ENCODE results near the gene EIF4EBP2. TPM values are rescaled to one million over a fixed set of nuclear protein-coding genes. Genes with fewer than 3 reads are reported as not detected.

EIF4EBP2 gene
- total RNA-seq, 1 experiment from 2014 or later: 112 TPM

DNA sequence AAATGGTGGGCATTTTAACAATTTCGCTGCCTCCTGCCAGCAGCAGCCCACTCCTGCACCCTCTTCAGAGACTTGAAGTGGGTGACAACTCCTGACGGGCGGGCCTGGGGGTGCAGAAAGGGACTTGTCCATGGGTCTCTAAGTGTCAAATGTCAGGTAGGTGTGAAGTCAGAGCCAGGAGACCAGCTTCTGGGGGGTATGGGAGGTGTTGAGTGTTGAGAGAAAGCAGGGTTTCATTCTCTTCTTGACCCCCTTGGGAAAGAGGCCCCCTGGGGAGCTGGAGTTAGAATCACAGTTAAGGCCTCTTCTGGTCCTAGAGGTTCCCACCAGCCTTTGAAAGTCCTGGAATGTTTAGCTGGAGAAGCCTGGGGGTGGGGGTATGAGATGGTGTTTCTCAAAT, 63.0 kb downstream of the EIF4EBP2 start:
- ChIA-PET POLR2A (interaction anchor here (0.5 kb wide), 1 partner anchor 30 kb away, joined by 3 read pairs; no protein-coding TSS in a partner anchor), CTCF (interaction anchor here (1.0 to 9.3 kb wide), 4 partner anchors 11 to 72 kb away, joined by 3 to 187 read pairs (median 7); partner anchors contain the start of genes NODAL and PALD1)
- H3K36me3 Mint-ChIP-seq: no peaks in the 10 kb centered on the region
- H3K27me3 Mint-ChIP-seq (ENCODE audit: low read depth): no peaks in the 10 kb centered on the region; the same call in 1 of the 2 replicates
- no peak overlapping the region for H3K4me3 Mint-ChIP-seq
- H3K27ac Mint-ChIP-seq: no peak overlapping the region
- peaks cover 10% of the 10 kb centered on the region for H3K4me1 Mint-ChIP-seq
- TF ChIP-seq ETV6 (CRISPR knock-in tag; IDR thresholded peaks at IDR 0.05) (no peak), ZNF263 (CRISPR knock-in tag; IDR thresholded peaks at IDR 0.05; ENCODE audit: low read depth) (no peak), GRHL2 (CRISPR knock-in tag; IDR thresholded peaks at IDR 0.05; ENCODE audit: insufficient replicate concordance, severe bottlenecking) (no peak), ZNF232 (CRISPR knock-in tag; IDR thresholded peaks at IDR 0.05) (no peak), NR1H2 (CRISPR knock-in tag; IDR thresholded peaks at IDR 0.05) (no peak), TEAD1 (CRISPR knock-in tag; IDR thresholded peaks at IDR 0.05) (no peak), ESRRA (CRISPR knock-in tag; IDR thresholded peaks at IDR 0.05; ENCODE audit: borderline replicate concordance) (no peak), ZNF671 (CRISPR knock-in tag; IDR thresholded peaks at IDR 0.05) (no peak), EMX1 (CRISPR knock-in tag; IDR thresholded peaks at IDR 0.05) (no peak), FOXP1 (CRISPR knock-in tag; IDR thresholded peaks at IDR 0.05; ENCODE audit: borderline replicate concordance) (no peak)
- TF ChIP-seq, protein P1, sequence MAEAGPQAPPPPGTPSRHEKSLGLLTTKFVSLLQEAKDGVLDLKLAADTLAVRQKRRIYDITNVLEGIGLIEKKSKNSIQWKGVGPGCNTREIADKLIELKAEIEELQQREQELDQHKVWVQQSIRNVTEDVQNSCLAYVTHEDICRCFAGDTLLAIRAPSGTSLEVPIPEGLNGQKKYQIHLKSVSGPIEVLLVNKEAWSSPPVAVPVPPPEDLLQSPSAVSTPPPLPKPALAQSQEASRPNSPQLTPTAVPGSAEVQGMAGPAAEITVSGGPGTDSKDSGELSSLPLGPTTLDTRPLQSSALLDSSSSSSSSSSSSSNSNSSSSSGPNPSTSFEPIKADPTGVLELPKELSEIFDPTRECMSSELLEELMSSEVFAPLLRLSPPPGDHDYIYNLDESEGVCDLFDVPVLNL (CRISPR knock-in tag; IDR thresholded peaks at IDR 0.05; ENCODE audit: borderline replicate concordance, low read depth): no peak
- TF ChIP-seq, protein P2, sequence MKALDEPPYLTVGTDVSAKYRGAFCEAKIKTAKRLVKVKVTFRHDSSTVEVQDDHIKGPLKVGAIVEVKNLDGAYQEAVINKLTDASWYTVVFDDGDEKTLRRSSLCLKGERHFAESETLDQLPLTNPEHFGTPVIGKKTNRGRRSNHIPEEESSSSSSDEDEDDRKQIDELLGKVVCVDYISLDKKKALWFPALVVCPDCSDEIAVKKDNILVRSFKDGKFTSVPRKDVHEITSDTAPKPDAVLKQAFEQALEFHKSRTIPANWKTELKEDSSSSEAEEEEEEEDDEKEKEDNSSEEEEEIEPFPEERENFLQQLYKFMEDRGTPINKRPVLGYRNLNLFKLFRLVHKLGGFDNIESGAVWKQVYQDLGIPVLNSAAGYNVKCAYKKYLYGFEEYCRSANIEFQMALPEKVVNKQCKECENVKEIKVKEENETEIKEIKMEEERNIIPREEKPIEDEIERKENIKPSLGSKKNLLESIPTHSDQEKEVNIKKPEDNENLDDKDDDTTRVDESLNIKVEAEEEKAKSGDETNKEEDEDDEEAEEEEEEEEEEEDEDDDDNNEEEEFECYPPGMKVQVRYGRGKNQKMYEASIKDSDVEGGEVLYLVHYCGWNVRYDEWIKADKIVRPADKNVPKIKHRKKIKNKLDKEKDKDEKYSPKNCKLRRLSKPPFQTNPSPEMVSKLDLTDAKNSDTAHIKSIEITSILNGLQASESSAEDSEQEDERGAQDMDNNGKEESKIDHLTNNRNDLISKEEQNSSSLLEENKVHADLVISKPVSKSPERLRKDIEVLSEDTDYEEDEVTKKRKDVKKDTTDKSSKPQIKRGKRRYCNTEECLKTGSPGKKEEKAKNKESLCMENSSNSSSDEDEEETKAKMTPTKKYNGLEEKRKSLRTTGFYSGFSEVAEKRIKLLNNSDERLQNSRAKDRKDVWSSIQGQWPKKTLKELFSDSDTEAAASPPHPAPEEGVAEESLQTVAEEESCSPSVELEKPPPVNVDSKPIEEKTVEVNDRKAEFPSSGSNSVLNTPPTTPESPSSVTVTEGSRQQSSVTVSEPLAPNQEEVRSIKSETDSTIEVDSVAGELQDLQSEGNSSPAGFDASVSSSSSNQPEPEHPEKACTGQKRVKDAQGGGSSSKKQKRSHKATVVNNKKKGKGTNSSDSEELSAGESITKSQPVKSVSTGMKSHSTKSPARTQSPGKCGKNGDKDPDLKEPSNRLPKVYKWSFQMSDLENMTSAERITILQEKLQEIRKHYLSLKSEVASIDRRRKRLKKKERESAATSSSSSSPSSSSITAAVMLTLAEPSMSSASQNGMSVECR (CRISPR knock-in tag; IDR thresholded peaks at IDR 0.05; ENCODE audit: borderline replicate concordance): no peak
- TF ChIP-seq, protein P3, sequence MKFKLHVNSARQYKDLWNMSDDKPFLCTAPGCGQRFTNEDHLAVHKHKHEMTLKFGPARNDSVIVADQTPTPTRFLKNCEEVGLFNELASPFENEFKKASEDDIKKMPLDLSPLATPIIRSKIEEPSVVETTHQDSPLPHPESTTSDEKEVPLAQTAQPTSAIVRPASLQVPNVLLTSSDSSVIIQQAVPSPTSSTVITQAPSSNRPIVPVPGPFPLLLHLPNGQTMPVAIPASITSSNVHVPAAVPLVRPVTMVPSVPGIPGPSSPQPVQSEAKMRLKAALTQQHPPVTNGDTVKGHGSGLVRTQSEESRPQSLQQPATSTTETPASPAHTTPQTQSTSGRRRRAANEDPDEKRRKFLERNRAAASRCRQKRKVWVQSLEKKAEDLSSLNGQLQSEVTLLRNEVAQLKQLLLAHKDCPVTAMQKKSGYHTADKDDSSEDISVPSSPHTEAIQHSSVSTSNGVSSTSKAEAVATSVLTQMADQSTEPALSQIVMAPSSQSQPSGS (CRISPR knock-in tag; IDR thresholded peaks at IDR 0.05; ENCODE audit: borderline replicate concordance, low read depth): no peak
- TF ChIP-seq, protein P4, sequence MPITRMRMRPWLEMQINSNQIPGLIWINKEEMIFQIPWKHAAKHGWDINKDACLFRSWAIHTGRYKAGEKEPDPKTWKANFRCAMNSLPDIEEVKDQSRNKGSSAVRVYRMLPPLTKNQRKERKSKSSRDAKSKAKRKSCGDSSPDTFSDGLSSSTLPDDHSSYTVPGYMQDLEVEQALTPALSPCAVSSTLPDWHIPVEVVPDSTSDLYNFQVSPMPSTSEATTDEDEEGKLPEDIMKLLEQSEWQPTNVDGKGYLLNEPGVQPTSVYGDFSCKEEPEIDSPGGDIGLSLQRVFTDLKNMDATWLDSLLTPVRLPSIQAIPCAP (CRISPR knock-in tag; IDR thresholded peaks at IDR 0.05): no peak
- TF ChIP-seq, protein P5, sequence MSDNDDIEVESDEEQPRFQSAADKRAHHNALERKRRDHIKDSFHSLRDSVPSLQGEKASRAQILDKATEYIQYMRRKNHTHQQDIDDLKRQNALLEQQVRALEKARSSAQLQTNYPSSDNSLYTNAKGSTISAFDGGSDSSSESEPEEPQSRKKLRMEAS (CRISPR knock-in tag; IDR thresholded peaks at IDR 0.05): no peak
- TF ChIP-seq, protein P6, sequence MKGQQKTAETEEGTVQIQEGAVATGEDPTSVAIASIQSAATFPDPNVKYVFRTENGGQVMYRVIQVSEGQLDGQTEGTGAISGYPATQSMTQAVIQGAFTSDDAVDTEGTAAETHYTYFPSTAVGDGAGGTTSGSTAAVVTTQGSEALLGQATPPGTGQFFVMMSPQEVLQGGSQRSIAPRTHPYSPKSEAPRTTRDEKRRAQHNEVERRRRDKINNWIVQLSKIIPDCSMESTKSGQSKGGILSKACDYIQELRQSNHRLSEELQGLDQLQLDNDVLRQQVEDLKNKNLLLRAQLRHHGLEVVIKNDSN (CRISPR knock-in tag; IDR thresholded peaks at IDR 0.05): no peak
- TF ChIP-seq, protein P7, sequence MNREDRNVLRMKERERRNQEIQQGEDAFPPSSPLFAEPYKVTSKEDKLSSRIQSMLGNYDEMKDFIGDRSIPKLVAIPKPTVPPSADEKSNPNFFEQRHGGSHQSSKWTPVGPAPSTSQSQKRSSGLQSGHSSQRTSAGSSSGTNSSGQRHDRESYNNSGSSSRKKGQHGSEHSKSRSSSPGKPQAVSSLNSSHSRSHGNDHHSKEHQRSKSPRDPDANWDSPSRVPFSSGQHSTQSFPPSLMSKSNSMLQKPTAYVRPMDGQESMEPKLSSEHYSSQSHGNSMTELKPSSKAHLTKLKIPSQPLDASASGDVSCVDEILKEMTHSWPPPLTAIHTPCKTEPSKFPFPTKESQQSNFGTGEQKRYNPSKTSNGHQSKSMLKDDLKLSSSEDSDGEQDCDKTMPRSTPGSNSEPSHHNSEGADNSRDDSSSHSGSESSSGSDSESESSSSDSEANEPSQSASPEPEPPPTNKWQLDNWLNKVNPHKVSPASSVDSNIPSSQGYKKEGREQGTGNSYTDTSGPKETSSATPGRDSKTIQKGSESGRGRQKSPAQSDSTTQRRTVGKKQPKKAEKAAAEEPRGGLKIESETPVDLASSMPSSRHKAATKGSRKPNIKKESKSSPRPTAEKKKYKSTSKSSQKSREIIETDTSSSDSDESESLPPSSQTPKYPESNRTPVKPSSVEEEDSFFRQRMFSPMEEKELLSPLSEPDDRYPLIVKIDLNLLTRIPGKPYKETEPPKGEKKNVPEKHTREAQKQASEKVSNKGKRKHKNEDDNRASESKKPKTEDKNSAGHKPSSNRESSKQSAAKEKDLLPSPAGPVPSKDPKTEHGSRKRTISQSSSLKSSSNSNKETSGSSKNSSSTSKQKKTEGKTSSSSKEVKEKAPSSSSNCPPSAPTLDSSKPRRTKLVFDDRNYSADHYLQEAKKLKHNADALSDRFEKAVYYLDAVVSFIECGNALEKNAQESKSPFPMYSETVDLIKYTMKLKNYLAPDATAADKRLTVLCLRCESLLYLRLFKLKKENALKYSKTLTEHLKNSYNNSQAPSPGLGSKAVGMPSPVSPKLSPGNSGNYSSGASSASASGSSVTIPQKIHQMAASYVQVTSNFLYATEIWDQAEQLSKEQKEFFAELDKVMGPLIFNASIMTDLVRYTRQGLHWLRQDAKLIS (CRISPR knock-in tag; IDR thresholded peaks at IDR 0.05; ENCODE audit: borderline replicate concordance): no peak
- TF ChIP-seq, protein P8, sequence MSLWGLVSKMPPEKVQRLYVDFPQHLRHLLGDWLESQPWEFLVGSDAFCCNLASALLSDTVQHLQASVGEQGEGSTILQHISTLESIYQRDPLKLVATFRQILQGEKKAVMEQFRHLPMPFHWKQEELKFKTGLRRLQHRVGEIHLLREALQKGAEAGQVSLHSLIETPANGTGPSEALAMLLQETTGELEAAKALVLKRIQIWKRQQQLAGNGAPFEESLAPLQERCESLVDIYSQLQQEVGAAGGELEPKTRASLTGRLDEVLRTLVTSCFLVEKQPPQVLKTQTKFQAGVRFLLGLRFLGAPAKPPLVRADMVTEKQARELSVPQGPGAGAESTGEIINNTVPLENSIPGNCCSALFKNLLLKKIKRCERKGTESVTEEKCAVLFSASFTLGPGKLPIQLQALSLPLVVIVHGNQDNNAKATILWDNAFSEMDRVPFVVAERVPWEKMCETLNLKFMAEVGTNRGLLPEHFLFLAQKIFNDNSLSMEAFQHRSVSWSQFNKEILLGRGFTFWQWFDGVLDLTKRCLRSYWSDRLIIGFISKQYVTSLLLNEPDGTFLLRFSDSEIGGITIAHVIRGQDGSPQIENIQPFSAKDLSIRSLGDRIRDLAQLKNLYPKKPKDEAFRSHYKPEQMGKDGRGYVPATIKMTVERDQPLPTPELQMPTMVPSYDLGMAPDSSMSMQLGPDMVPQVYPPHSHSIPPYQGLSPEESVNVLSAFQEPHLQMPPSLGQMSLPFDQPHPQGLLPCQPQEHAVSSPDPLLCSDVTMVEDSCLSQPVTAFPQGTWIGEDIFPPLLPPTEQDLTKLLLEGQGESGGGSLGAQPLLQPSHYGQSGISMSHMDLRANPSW (CRISPR knock-in tag; conservative IDR thresholded peaks at IDR 0.05; ENCODE audit: low read depth): no peak
- ATAC-seq (no peak), DNase-seq (ENCODE audit: low spot score) (no peak)
- no peaks in the 10 kb centered on the region for H3K9me3 Mint-ChIP-seq
